Tibial nerve (tissue), 4 donors: ENCODE measurements around the gene LRFN4. TPM values are rescaled to one million over a fixed set of nuclear protein-coding genes. Genes with fewer than 3 reads are reported as not detected.

Experiments
- DNase-seq, 2 donors: peaks; one replicate each; pipeline ENCODE4 v3.0.0-alpha.2; 2019; ENCODE audit warnings: low spot score in 2 of 2
- H3K27ac ChIP-seq, 4 donors: fragments of 200-600 bp; sonication (generic) in 3 of 4; one replicate each; pipeline ENCODE4 v1.5.1; 2017 to 2019; ENCODE audit warnings: mild to moderate bottlenecking in 1 of 4
- H3K27me3 ChIP-seq, 2 donors: fragments of 200-600 bp; sonication (generic) in 1 of 2; one replicate each; pipeline versions ENCODE4 v1.5.1 to v1.6.0; 2017 to 2019
- H3K36me3 ChIP-seq, 3 donors: fragments of 200-600 bp; sonication (generic); one replicate each; pipeline ENCODE4 v1.5.1; 2018 to 2019
- H3K4me1 ChIP-seq, 4 donors: fragments of 200-600 bp; sonication (generic) in 3 of 4; one replicate each; pipeline ENCODE4 v1.5.1; 2017 to 2019
- H3K4me3 ChIP-seq, 4 donors: fragments of 200-600 bp; sonication (generic) in 3 of 4; one replicate each; pipeline ENCODE4 v1.5.1; 2017 to 2019; ENCODE audit warnings: mild to moderate bottlenecking in 1 of 4, moderate library complexity in 1 of 4
- H3K9me3 ChIP-seq, 4 donors: fragments of 200-600 bp; sonication (generic) in 3 of 4; one replicate each; pipeline ENCODE4 v1.5.1; 2017 to 2019
- CTCF ChIP-seq, 5 experiments: fragments of 200-600 bp in 3 of 5; fragments of 450-650 bp in 2 of 5; sonication (generic) in 3 of 5; IDR thresholded peaks; one replicate each; pipeline ENCODE4 v1.5.1; 2016 to 2019; ENCODE audit warnings: antibody characterized with exemption in 5 of 5, mild to moderate bottlenecking in 3 of 5, moderate library complexity in 2 of 5
- EP300 ChIP-seq, 2 donors: sonication (generic); formaldehyde crosslinking; IDR thresholded peaks; one replicate each; pipeline ENCODE4 v1.6.1; 2017; ENCODE audit warnings: antibody characterized with exemption in 2 of 2, mild to moderate bottlenecking in 1 of 2
- POLR2A ChIP-seq, 2 donors: fragments of 450-650 bp; IDR thresholded peaks; one replicate each; pipeline ENCODE4 v1.6.1; 2017; ENCODE audit warnings: antibody characterized with exemption in 2 of 2, mild to moderate bottlenecking in 2 of 2, moderate library complexity in 2 of 2
- WGBS, 2 donors: methylation state at CpG; one replicate each; pipeline ENCODE4 v1.1.5; 2018; 5-methylcytosine and 5-hydroxymethylcytosine counted together
- total RNA-seq, 4 donors: library from RNA; depleted of rRNA; stranded (reverse); fragments of >200 nt; gene quantifications; one replicate each; pipeline ENCODE4 v1.1.0, GENCODE V29; 2016

Gene LRFN4
- total RNA-seq, 4 donors from 2014 or later: 9.4 to 17.1 (median 14.0) TPM

DNA sequence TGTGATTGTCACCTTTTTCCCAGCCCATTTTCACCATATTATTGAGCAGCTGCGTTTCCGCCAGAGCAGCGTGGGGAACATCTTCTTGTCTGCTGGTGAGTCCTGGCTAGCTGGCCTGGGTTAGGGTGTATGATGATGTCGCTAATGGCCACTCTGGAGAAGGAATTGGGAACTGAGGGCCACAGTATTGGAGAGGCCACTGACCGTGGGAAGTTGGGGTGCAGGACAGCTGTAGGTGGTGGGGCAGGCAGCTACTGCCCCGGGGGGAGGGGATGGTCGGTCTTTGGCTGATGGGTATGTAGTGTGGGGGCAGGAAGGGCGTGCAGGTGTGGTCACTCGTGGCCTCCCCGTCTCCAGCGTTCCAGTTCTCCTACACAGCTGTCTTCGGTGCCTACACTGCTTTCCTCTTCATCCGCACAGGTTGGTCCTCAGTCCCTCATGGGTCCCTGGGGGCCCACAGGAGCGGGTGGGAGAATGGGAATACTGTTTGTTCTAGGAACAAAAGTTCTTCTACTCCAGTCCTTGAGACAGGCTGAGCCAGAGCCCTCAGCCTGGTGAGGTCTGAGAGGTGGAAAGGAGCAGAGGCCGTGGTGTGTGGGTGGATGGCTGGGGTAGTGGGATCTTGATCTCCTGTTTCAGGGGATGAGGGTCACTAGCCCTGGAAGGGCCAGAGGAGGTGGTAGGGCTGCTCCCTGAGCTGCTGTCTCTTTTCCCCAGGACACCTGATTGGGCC lies 11.6 kb upstream of the LRFN4 start:
- TF ChIP-seq CTCF (IDR thresholded peaks at IDR 0.05) (no peak), EP300 (IDR thresholded peaks at IDR 0.05) (no peak), POLR2A (IDR thresholded peaks at IDR 0.05) (no peak)
- H3K9me3 ChIP-seq: no peaks in the 10 kb centered on the region
- peak overlapping the region in 1 of 4 donors; percentile 98 for H3K27ac ChIP-seq
- H3K27me3 ChIP-seq: no peaks in the 10 kb centered on the region
- peaks cover 0 to 59% (median 3%) of the 10 kb centered on the region in 3 donors for H3K36me3 ChIP-seq
- WGBS, 2 donors: 73 to 76% methylated on average over 15 of the region's 15 CpGs
- no peak for DNase-seq
- H3K4me1 ChIP-seq: peaks cover 0 to 46% (median 27%) of the 10 kb centered on the region in 4 donors
- H3K4me3 ChIP-seq: no peak overlapping the region

DNA sequence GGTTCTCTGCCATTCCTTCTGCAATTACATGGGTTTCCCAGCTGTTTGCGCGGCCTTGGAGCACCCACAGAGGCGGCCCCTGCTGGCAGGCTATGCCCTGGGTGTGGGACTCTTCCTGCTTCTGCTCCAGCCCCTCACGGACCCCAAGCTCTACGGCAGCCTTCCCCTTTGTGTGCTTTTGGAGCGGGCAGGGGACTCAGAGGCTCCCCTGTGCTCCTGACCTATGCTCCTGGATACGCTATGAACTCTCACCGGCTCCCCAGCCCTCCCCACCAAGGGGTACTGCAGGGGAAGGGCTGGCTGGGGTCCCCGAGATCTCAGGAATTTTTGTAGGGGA lies 11.0 kb upstream of the LRFN4 start:
- H3K27ac ChIP-seq: no peak overlapping the region
- TF ChIP-seq EP300 (IDR thresholded peaks at IDR 0.05) (no peak), CTCF (IDR thresholded peaks at IDR 0.05) (no peak), POLR2A (IDR thresholded peaks at IDR 0.05) (no peak)
- peaks cover 0 to 40% (median 26%) of the 10 kb centered on the region in 4 donors for H3K4me1 ChIP-seq
- DNase-seq: no peak
- H3K36me3 ChIP-seq: peaks cover 0 to 62% (median 3%) of the 10 kb centered on the region in 3 donors
- H3K9me3 ChIP-seq: no peaks in the 10 kb centered on the region
- no peaks in the 10 kb centered on the region for H3K27me3 ChIP-seq
- H3K4me3 ChIP-seq: no peak overlapping the region
- 72 to 74% methylated on average over 9 of the region's 9 CpGs for WGBS, 2 donors

GRCh38 chr11:66846671-66847091 lies 10.2 kb upstream of the LRFN4 start:
- Histone ChIP-seq H3K27me3 (no peaks in the 10 kb centered on the region), H3K9me3 (no peaks in the 10 kb centered on the region), H3K4me3 (no peak overlapping the region), H3K4me1 (peaks cover 0 to 32% (median 19%) of the 10 kb centered on the region in 4 donors), H3K36me3 (peaks cover 0 to 71% (median 3%) of the 10 kb centered on the region in 3 donors), H3K27ac (no peak overlapping the region)
- WGBS, 2 donors: 80% methylated on average over 2 of the region's 4 CpGs; no CpG with 5 or more reads in 1 of the 2 donors
- no peak for DNase-seq
- TF ChIP-seq CTCF (IDR thresholded peaks at IDR 0.05): no peak
- TF ChIP-seq POLR2A (IDR thresholded peaks at IDR 0.05): no peak
- TF ChIP-seq EP300 (IDR thresholded peaks at IDR 0.05): no peak

- 78 to 92% methylated on average over 14 of the region's 14 CpGs for WGBS, 2 donors
- H3K4me3 ChIP-seq: no peak overlapping the region
- H3K27ac ChIP-seq: no peak overlapping the region
- no peaks in the 10 kb centered on the region for H3K27me3 ChIP-seq
- peaks cover 0 to 23% (median 11%) of the 10 kb centered on the region in 4 donors for H3K4me1 ChIP-seq
- TF ChIP-seq EP300 (IDR thresholded peaks at IDR 0.05) (no peak), POLR2A (IDR thresholded peaks at IDR 0.05) (no peak), CTCF (IDR thresholded peaks at IDR 0.05) (no peak)
- peaks cover 0 to 80% (median 3%) of the 10 kb centered on the region in 3 donors for H3K36me3 ChIP-seq
- DNase-seq: no peak
- no peaks in the 10 kb centered on the region for H3K9me3 ChIP-seq
Measured at GRCh38 chr11:66847461-66848232, 9.2 kb upstream of the LRFN4 start.
